Type B pancreatic cell (in vitro differentiated cells): Measurements from ENCODE around the gene TRAIP. TPM values are rescaled to one million over a fixed set of nuclear protein-coding genes. Genes with fewer than 3 reads are reported as not detected.
"Not testable (repeated sequence)": the region's sequence is repeated elsewhere in the genome, so short reads cannot be mapped to it uniquely, and the experiment has no call there.

Experiments
- DNase-seq: peaks from one replicate; pipeline ENCODE4 v3.0.0; 2021; ENCODE audit warnings: mixed read lengths; ENCODE audit not compliant: unreplicated experiment; ENCODE audit errors: extremely low spot score
- H3K27ac Mint-ChIP-seq: 2 replicates; pipeline ENCODE4 v1.8.0; 2021; ENCODE audit warnings: mild to moderate bottlenecking, mixed read lengths
- H3K27me3 Mint-ChIP-seq: 2 replicates; pipeline ENCODE4 v1.8.0; 2021; ENCODE audit warnings: mixed read lengths
- H3K36me3 Mint-ChIP-seq: 2 replicates; pipeline ENCODE4 v1.8.0; 2021; ENCODE audit warnings: mixed read lengths
- H3K4me1 Mint-ChIP-seq: one replicate; pipeline ENCODE4 v1.8.0; 2021; ENCODE audit warnings: mixed read lengths; ENCODE audit not compliant: unreplicated experiment
- H3K4me3 Mint-ChIP-seq: 2 replicates; pipeline ENCODE4 v1.8.0; 2021; ENCODE audit warnings: mild to moderate bottlenecking, mixed read lengths
- H3K9me3 Mint-ChIP-seq: 2 replicates; pipeline ENCODE4 v1.8.0; 2021; ENCODE audit warnings: mixed read lengths
- CTCF ChIP-seq: fragments of 200-600 bp; sonication (generic); conservative IDR thresholded peaks from 2 replicates; pipeline ENCODE4 v1.5.0; 2021; ENCODE audit warnings: antibody characterized with exemption, mild to moderate bottlenecking
- total RNA-seq: library from RNA; stranded (reverse); gene quantifications from 2 replicates; pipeline ENCODE4 v1.2.1, GENCODE V29; 2021; ENCODE audit warnings: low replicate concordance

TRAIP gene
- total RNA-seq, 1 donor from 2014 or later: 23.0 TPM

DNA sequence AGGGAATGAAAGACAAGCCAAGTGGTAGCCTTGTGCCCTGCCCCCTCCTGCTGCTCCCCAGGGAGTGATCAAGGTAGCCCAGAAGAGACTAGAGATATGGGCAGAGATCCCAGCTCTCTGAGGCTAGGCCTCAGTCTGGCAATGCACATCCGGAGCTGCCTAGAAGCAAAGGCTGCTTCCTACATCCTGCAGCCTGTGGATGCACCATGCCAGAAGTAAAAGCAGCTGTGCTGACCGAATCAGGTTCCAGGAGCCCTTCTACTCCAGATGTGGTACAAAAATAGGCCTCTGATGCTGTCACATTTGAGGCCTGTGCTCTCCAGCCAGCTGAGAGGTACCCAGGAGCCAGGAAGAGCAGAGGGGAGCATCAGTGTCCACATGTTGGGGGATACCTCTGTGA is 16.0 kb downstream of the TRAIP start:
- Mint-ChIP-seq H3K36me3 (peaks cover 7% of the 10 kb centered on the region), H3K9me3 (no peaks in the 10 kb centered on the region), H3K27ac (no peak overlapping the region), H3K4me1 (peaks cover 13% of the 10 kb centered on the region), H3K27me3 (no peaks in the 10 kb centered on the region), H3K4me3 (no peak overlapping the region)
- no peak for TF ChIP-seq CTCF
- no peak for DNase-seq

GRCh38 chr3:49839193-49839809 is 17.1 kb downstream of the TRAIP start:
- Mint-ChIP-seq H3K36me3 (peaks cover 12% of the 10 kb centered on the region), H3K9me3 (no peaks in the 10 kb centered on the region), H3K4me1 (peaks cover 13% of the 10 kb centered on the region), H3K4me3 (no peak overlapping the region), H3K27ac (peak overlapping the region; percentile 22), H3K27me3 (no peaks in the 10 kb centered on the region)
- DNase-seq: no peak
- TF ChIP-seq CTCF: peak; percentile 96

- TF ChIP-seq CTCF: no peak
- no peaks in the 10 kb centered on the region for H3K4me1 Mint-ChIP-seq
- no peak overlapping the region for H3K4me3 Mint-ChIP-seq
- no peak overlapping the region for H3K27ac Mint-ChIP-seq
- no peaks in the 10 kb centered on the region for H3K27me3 Mint-ChIP-seq
- DNase-seq: no peak
- no peaks in the 10 kb centered on the region for H3K9me3 Mint-ChIP-seq
- H3K36me3 Mint-ChIP-seq: peaks cover 5% of the 10 kb centered on the region
Measured at GRCh38 chr3:49831341-49831740, 25.0 kb downstream of the TRAIP start.

DNA sequence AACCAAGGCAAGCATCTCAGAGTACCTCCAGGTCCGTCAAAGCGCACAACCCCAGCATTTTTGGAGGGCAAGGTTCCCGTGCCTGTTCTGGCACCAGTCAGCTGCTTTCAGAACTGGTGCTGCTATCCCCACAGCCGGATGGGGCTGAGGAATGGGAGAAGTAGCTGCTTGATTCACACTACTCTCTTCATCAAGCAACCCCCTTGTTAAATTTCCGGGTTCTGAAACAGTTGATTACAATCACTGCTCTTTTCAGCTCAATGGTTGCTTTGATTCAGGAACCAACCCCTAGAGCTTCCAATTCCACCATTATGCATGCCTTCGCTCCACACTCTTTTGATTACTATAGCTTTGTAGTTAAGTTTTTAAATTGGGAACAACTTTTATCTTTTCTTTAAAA is 30.3 kb downstream of the TRAIP start:
- no peak overlapping the region for H3K4me3 Mint-ChIP-seq
- no peak for DNase-seq
- no peaks in the 10 kb centered on the region for H3K9me3 Mint-ChIP-seq
- H3K4me1 Mint-ChIP-seq: no peaks in the 10 kb centered on the region
- TF ChIP-seq CTCF: no peak
- H3K27me3 Mint-ChIP-seq: no peaks in the 10 kb centered on the region
- H3K36me3 Mint-ChIP-seq: no peaks in the 10 kb centered on the region
- no peak overlapping the region for H3K27ac Mint-ChIP-seq

DNA sequence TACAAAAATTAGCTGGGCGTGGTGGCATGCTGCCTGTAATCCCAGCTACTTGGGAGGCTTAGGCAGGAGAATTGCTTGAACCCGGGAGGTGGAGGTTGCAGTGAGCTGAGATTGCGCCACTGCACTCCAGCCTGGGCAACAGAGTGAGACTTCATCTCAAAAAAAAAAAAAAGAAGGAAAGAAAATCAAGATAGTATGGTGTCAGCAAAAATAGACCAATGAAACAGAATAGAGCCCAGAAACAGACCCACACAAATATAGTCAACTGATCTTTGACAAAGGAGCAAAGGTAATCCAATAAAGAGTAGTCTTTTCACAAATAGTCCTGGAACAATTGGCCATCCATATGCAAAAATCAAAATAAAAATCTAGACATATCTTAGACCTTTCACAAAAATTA is 33.2 kb downstream of the TRAIP start:
- H3K4me1 Mint-ChIP-seq, DNase-seq, H3K36me3 Mint-ChIP-seq, H3K9me3 Mint-ChIP-seq, H3K27me3 Mint-ChIP-seq, H3K27ac Mint-ChIP-seq, H3K4me3 Mint-ChIP-seq: not testable (repeated sequence)

- H3K27me3 Mint-ChIP-seq: no peaks in the 10 kb centered on the region
- TF ChIP-seq CTCF: no peak
- H3K36me3 Mint-ChIP-seq: no peaks in the 10 kb centered on the region
- peaks cover 8% of the 10 kb centered on the region for H3K4me1 Mint-ChIP-seq
- H3K4me3 Mint-ChIP-seq: no peak within 1 kb of the TSS
- no peaks in the 10 kb centered on the region for H3K9me3 Mint-ChIP-seq
- H3K27ac Mint-ChIP-seq: no peak within 1 kb of the TSS
- DNase-seq: no peak
Measured at GRCh38 chr3:49813497-49814174, 42.7 kb downstream of the TRAIP start, which contains the start of gene UBA7. TSS of gene UBA7 (minus strand) at chr3:49813953. CDS start at chr3:49813787, 166 bp downstream.
